Dedifferentiated amniotic fluid mesenchymal stem cell (primary cell): ENCODE measurements around the gene DDC.
A peak's percentile ranks its signal among the peaks of the same experiment; 100 is the strongest.
"Not testable (repeated sequence)": the region's sequence is repeated elsewhere in the genome, so short reads cannot be mapped to it uniquely, and the experiment has no call there.

ENCODE experiments used
- DNase-seq: peaks from one replicate; pipeline ENCODE4 v3.0.0-alpha.2; 2016; ENCODE audit errors: extremely low spot score

DDC gene

DNA sequence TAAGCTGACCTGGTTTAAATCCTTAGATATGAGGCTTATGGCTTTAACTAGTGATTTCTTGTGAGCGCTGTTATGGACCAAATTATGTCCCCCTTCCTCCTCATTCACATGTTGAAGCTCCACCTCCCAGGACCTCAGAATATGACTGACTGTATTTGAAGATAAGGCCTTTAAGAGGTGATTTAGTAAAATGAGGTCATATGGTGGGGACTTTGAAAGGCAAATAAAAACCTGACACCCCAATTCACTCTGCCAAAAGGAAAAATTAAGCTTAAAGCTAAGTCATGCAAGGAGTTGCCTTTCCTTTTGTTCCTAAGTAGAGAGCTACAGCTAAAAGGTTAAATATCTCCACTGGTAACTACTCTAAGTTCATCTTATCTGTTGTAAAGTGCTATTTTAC is 78.7 kb downstream of the DDC start:
- no peak for DNase-seq

DNA sequence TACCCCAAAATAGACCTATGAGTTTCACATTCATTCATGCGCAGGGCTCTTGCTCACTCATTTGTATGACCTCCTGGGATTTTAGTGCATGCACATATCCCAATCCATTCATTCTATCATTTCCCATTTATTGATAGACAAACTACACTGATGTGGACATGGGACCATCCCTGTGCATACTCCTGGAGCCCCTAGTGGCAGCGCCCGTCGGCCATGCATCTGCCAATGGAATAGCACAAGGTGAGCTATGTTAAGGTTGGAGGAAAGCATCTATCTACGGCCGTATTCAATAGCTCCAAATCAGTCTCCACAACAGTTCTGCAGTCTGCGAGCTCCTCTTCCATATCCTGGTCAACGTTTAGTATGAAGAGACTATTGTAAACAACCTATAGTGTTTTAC is 83.3 kb downstream of the DDC start:
- DNase-seq, result no peak

DNA sequence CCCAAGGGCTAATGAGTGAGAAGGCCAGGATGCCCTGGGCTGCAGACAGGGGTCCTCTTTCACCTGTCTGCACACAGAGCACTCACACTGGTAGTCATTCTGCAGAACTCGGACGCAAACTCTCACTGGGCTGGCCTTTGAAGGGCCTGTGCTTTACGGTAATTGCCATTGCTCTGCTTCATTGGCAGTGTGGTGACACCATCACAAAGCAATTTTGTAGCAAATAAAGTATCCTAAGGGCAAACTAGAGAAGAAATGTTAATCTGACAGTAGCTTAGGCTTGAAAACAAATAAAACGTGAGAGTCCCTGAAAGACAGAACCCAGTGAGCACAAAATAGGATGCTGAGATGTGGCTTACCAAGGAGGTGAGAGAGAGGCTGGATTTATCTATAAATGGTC is 84.4 kb downstream of the DDC start:
- no peak for DNase-seq

DNA sequence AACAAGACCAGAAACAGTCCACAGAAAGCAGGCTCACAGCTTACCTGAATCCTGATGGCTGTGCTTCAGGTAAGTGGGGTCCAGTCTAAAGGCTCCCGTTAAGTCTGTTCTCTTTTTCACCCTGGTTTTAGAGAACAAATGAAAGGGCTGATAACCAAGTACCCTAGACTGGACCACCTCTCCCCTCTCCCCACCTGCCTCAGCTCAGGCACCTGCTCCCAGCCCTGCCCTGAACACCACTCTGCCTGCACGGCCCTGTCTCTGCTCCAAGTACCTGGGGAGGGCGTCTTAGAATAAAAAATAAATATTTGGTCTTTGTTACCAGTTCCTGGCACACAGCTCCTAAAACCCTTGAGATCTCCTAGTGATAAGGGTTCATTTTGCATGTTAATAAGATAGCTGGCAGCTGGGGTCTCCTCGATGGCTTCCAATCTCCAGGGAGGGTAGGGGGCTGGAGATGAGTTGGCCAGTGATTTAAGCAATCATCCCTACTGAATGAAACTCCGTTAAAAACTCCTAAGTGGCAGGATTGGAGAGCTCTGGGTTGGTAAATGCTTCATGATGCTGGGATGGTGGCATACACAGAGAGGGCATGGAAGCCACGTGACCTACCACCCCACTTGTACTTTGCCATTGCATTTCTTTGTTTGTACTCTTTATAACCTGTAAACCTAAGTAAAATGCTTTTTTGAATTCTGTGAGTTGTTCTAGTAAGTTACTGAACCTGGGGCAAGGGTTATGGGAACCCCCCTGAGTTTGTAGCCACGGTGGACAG is 85.3 kb downstream of the DDC start:
- DNase-seq, result no peak

DNA sequence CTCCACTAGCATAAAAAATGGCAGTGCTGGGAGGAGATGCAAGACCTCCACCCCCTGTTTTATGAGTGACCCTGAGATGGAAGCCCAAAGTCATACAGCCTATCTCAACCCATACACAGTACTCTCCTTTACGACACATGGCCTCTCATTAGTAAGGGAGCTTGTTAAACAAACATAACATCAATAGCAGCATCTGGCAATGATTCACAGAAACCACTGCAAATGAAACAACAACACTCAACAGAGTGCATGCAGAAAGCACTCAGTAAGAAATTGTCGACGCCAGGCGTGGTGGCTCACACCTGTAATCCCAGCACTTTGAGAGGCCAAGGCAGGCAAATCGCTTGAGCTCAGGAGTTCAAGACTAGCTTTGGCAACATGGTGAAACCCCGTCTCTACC is 87.6 kb downstream of the DDC start:
- DNase-seq, result no peak

DNA sequence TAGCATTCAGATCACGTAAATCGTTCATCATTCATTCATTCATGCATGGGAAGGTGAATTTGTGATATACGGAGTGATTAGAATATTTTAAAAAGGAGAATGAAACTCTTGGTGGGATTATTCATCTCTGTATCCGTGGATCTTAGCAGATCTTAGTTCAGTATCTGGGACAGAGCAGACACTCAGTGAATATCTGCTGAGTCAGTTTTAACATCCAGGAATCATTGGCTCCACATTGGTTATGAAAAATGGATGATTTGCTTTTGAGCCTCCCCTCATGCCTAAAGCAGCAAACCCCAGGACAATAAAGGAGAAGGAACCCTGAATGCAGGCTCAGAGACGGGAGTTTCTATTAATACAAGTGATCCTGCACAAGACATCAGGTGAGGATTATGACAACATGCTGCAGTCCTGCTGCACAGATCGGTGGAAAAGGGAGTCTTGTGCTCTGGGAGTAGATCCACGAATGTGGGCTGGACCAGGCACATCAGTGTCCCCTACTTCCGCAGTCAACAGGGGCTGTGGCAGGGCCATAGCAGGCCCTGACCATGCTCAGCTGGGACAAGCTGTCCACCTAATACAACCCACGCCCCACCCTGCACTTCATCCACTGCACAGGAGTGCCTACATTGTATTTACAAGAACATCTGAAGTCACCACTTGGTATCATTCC is 88.1 kb downstream of the DDC start:
- no peak for DNase-seq

DNA sequence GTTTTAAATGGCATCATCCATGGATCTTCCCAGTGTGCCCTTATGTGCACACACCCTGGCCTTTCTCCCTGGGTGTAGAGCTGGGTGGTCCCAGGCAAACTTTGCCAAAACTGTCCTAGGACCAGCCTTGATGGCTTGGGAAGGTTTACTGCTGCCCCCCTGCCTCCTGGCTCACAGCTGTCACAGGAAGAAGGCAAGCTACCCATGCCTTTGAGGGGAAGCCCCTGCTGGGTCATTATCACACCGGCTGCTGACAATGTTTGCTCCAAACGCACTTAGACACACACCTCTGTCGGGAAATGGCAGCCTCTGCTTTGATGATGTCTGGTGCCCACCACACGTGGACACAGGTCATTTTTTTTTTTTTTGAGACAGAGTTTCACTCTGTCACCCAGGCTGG is 89.9 kb downstream of the DDC start:
- DNase-seq, result no peak

DNA sequence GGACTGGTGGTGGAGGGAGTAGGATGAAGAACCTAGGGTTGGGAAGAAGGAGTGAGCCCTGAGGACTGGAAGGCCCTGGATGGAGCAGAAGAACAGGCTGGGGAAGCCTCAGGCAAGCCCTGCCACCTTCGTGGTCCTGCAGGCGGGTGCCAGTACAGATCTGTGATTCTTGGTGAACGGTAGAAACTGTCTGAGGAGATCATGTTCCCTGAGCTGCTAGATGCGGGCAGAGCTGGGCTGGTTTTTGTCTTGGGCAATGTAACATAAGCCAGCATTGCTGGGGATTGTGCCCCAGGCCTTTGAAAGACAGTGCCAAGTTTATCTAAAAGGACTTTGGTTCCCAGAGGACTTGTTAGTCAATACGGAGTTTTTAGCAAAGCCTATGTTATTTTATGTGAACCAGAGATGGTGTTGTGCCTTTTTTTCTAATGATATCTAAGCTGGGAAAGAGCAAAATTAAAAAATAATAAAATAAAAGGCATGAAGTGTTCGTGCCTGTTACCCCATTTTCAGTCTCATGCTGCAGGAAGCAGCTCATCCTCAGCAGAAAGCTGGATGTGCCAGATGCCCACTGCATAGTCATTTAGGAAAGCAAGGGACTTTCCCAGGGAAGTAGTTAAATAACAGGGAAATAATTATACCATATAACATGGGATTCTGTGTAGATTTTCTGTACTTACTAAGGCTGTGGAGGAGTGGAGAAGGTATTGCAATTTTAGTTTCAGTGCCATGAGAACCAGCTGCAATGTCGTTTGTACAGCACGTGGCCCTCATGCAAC is 90.6 kb downstream of the DDC start:
- DNase-seq, result peak; percentile 69

DNA sequence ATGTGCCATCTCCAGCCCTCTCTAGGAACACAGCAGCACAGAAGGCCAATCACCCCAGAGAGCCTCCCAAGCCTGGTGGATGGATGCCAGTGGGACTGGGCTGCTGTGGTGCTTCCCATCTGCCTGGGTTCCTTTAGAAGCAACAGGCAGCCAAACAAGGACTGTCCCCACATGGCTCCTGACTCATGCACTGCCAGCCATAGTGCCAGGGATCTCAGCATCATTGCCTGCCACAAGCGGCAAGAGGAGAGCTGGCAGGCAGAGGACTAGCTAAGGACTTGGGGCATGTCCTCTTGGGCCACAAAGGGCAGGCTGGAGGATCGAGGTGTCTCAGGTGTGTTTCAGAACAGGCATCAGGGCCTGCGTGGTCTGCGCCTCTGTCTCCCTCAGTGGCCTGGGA is 91.7 kb downstream of the DDC start:
- no peak for DNase-seq

DNA sequence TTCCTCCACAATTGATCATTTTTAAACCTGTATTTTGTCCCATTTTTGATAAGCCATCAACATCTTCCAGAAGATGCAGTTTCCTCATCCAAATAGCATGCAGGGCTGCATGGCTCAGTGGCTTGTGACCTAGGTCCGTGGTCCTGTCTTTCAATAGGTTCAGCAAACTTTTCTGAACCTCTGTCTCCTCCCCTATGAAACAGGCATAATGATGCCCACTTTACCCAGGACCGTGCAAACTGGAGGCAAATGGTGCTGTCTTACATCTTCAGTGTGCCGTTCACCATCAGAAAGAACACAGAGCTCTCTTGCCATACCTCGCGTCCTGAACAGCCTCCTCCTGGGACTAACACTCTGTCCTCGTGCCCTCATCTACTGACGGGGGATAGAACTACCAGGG is 92.8 kb downstream of the DDC start:
- DNase-seq, result no peak

DNA sequence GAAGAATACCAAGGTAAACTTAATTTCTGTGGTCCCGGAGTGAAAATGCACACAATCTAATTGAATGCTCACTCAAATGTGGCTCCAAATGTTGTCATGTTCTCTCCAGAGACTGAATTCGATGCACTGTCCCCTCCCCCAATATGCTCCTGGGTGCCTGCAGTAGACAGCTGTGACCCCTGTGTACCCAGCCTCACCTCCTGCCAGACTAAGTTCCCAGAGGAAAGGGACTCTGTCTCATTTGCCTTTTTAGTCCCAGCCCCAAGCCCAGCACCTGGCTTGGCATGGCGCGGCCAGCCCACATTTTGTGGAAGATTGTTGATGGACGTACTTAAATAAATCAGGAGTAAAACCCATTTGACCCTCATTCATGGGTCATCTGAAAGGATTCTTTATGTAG is 93.2 kb downstream of the DDC start:
- no peak for DNase-seq

DNA sequence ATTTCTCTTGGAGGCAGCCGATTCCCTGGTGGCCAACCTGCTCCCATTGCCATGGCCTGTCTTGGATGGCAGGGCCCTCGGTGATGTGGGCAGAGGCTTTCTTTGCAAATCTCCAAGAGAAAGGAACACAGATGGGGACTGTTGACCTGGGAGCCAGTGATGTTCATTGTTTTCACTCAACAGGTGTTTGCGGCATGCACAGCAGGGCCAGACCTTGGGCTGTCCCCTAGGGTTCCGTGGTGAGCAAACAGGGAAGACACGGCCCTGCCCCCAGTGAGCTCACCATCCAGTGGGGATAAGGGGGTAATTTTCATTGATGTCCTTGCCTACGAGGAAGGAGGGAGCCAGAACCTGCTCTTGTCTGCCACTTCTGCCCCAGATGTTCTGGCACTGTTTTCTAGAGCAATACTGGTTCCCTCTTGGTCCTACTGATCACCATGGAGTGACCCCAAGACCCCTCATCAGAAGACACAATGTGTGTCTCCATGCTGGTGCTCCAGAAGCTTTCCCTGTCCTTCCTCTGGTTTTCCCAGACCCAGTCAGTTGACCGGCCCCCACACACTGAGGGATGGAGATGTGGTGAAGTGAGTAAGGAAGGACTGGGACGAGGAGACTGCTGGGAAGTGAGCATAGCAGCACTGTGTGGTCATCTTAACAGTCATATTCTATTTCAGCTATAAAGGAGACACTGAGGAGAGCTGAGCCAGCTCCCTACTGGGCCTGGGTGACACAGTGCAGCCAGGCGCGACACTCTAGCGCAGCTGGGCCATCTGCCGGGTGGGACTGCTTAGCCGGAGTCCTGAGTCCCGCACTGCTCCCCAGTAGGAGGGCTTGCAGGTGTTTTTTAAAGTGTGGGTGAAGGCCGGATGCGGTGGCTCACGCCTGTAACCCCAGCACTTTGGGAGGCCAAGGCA is 94.7 kb downstream of the DDC start:
- DNase-seq, result no peak

DNA sequence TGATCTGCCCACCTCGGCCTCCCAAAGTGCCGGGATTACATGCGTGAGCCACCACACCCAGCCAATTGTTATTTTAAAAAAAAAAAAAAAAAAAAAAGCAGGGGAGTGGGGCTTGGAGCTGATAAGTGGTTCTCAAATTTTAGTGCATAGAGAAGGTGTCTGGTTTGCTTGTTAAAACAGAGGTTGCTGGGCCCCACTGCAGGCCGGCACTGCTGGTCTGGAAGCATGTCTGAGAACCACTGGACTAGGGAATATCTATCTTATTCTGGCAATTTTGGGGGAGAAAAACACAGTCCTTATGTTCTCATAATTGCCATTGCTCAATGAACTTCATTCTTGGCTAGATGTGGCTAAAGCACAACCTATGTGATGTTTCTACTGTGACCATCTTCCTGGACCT is 96.0 kb downstream of the DDC start:
- DNase-seq, result no peak

DNA sequence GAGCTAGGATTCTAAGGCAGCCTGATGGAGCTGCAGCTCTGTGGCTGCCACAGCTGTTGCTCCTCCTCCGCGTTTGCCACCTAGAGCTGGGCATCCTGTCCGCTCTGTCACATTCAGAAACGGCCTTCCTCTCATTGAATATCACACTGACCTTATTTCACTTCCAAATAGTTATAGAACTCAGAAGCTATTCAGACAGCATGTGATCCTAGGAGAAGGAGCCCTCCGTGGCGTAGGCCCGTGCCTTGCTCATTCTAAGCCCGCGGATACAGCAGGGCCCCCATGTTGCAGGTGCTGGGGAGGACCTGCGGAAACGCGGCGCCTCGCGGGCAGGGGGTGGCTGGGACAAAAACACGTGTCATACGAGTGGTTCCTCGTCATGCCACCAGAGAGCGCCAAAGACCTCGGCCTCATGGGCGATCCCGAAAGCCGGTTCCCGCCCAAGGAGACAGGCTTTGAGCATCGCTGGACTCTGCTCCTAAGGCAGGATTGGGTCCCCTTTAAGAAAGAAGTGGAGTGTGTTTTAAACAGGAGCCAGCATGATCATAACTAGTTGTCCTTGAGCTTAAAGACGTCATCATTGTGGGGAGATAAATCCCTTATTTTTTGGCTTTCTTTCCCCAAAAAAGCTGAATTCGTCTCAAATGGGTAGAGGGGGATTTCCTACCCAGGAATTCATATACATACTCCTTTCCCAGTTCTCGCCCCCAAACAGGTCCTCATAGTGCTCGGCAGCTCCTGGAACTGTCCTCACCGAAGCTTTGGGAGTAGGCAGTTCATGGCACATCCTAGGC is 97.2 kb downstream of the DDC start:
- DNase-seq, result peak; percentile 66

DNA sequence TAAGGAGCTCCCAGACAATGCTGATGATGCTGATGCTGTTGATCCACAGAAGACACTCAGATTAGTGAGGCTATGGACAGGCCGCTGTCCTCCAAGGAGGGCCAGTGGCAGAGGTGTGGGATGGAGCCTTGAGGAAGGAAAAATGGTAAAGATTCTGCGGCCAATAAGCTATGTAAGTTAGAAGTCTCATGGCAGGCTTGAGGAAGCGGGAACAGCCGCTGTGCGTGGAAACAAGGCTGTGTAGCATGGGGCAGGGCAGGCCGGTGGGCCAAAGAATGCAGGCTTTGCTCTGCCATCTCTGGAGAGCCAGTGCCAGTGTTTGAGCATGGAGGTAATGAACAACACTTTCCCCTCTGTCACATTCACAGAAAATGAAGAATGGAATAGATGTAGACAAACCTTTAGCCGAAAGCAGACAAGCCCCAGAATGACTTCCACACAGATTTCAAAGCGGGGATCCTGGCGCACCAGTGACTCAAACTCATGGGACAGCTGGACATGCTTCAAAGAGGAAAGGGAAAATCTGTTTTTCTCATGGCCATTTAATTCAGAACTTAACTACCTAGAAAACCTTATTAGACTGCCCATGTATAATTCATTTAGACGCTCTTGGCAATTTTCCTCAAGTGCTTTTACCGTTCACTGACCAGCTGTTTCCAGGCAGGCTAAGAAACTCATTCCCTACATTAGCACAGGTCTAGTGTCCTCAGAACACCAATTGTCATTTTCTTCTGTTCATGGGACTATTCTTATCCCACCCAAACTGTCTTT is 98.2 kb downstream of the DDC start:
- DNase-seq, result no peak

DNA sequence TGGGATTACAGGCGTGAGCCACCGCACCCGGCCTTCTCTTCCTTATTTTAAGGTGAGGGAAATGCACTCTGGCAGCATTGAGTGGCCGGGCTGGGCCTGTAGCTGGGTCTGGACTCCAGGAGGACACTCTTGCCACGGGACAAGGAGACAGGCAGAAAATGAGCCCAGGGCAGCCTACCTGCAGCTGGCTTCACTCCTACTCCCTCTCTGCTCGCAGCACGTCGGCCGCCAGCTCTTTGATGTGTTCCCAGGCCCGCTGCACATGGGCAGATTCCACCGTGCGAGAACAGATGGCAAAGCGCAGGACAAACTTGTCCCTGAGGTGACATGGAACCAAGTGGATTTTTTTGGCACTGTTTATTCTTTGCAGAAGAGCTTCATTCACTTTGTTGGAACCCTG is 102.2 kb downstream of the DDC start:
- DNase-seq, result no peak

DNA sequence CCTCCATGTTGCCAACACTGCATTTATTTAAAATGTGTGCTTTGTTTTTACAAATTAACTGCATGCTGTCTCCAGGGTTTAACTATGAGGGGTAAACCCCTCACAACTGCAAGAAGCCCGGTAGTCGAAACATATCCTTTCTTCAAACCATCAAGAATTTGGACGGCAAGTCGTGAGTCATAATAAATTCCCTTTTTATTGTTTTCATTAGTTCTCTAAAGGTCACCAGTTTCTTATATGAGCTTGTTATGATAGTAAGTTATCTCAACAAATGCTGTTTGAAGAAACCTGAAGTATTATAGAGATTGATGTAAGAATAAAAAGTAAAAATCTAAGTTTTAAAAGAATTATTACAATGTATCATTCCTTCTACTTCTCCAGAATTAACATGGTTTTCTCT is 102.8 kb downstream of the DDC start:
- no peak for DNase-seq

DNA sequence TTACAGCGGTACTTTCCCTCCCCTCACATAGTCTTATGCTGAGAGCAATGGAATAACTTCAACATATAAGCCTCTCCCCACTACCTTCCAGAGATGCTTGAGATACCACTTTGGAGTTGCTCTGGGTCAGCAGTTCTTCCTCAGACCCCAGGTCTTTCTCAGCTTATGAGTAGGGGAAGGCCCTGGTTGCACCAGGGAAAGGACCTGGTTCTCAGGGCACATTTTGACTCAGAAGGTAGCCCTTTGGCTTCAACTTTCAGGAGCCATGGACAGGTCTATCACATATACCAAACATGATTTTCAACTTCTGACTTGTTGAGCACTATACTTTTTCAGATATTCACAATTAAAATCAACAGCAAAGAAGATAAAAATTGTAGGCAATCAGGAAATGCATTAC is 103.5 kb downstream of the DDC start:
- DNase-seq, result no peak

DNA sequence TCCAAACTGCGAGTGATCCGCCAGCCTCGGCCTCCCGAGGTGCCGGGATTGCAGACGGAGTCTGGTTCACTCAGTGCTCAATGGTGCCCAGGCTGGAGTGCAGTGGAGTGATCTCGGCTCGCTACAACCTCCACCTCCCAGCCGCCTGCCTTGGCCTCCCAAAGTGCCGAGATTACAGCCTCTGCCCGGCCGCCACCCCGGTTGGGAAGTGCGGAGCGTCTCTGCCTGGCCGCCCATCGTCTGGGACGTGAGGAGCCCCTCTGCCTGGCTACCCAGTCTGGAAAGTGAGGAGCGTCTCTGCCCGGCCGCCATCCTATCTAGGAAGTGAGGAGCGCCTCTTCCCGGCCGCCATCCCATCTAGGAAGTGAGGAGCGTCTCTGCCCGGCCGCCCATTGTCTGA is 106.0 kb downstream of the DDC start:
- DNase-seq, result not testable (repeated sequence)

DNA sequence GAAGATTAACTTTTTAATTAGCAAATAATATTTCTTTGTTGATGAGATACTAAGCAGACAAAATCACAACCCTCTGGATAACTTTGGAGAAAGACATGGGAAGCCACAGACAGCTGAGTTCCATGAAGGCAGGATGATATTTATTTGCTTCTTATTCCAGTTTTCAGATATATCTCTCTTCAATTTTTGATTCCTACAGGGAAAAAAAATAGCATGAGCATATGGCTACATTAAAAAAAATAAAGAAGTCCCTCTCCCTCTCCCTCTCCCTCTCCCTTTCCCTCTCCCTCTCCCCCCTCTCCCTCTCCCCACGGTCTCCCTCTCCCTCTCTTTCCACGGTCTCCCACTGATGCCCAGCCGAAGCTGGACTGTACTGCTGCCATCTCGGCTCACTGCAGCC is 106.6 kb downstream of the DDC start:
- DNase-seq, result not testable (repeated sequence)
